ENCODE results near the gene TMOD4.

Gene TMOD4

GRCh38 chr1:151159373-151159772 lies 16.4 kb downstream of the TMOD4 start:
- TF ChIP-seq CTCF (IDR thresholded peaks at IDR 0.05; ENCODE audit: insufficient read depth, low read length, poor library complexity, severe bottlenecking), result no peak
- no peak for DNase-seq (ENCODE audit: extremely low read depth, insufficient read length)
- H3K4me3 ChIP-seq (replicated peaks; ENCODE audit: low read depth, low read length), result no peak overlapping the region
- H3K27me3 ChIP-seq (replicated peaks; ENCODE audit: control insufficient read depth, insufficient read depth, low read length), result no peaks in the 10 kb centered on the region
- peaks cover 2% of the 10 kb centered on the region; the same call in 1 of the 2 replicates for H3K36me3 ChIP-seq (ENCODE audit: control insufficient read depth, insufficient read depth, low read length)

GRCh38 chr1:151158751-151159251 lies 17.0 kb downstream of the TMOD4 start:
- DNase-seq (ENCODE audit: extremely low read depth, insufficient read length), result no peak
- no peaks in the 10 kb centered on the region for H3K27me3 ChIP-seq (replicated peaks; ENCODE audit: control insufficient read depth, insufficient read depth, low read length)
- TF ChIP-seq CTCF (IDR thresholded peaks at IDR 0.05; ENCODE audit: insufficient read depth, low read length, poor library complexity, severe bottlenecking), result no peak
- H3K4me3 ChIP-seq (replicated peaks; ENCODE audit: low read depth, low read length), result no peak overlapping the region
- peaks cover 2% of the 10 kb centered on the region; the same call in 1 of the 2 replicates for H3K36me3 ChIP-seq (ENCODE audit: control insufficient read depth, insufficient read depth, low read length)

GRCh38 chr1:151158326-151158725 lies 17.5 kb downstream of the TMOD4 start:
- Histone ChIP-seq H3K36me3 (ENCODE audit: control insufficient read depth, insufficient read depth, low read length) (peaks cover 2% of the 10 kb centered on the region; the same call in 1 of the 2 replicates), H3K27me3 (replicated peaks; ENCODE audit: control insufficient read depth, insufficient read depth, low read length) (no peaks in the 10 kb centered on the region), H3K4me3 (replicated peaks; ENCODE audit: low read depth, low read length) (no peak overlapping the region)
- TF ChIP-seq CTCF (IDR thresholded peaks at IDR 0.05; ENCODE audit: insufficient read depth, low read length, poor library complexity, severe bottlenecking), result no peak
- DNase-seq (ENCODE audit: extremely low read depth, insufficient read length), result no peak

- peak overlapping the region; percentile 82 for H3K4me3 ChIP-seq (replicated peaks; ENCODE audit: low read depth, low read length)
- DNase-seq (ENCODE audit: extremely low read depth, insufficient read length), result peak; percentile 52
- H3K36me3 ChIP-seq (ENCODE audit: control insufficient read depth, insufficient read depth, low read length), result peaks cover 2% of the 10 kb centered on the region; the same call in 1 of the 2 replicates
- TF ChIP-seq CTCF (IDR thresholded peaks at IDR 0.05; ENCODE audit: insufficient read depth, low read length, poor library complexity, severe bottlenecking), result no peak
- H3K27me3 ChIP-seq (replicated peaks; ENCODE audit: control insufficient read depth, insufficient read depth, low read length), result no peaks in the 10 kb centered on the region
These were observed 18.7 kb downstream of the TMOD4 start for GRCh38 chr1:151157067-151157531.

GRCh38 chr1:151156515-151156819 lies 19.3 kb downstream of the TMOD4 start, which contains the start of gene TNFAIP8L2:
Gene TNFAIP8L2, plus strand, starts transcription at chr1:151156649. Its CDS starts 2,049 bp downstream, at chr1:151158698.
- no peak for TF ChIP-seq CTCF (IDR thresholded peaks at IDR 0.05; ENCODE audit: insufficient read depth, low read length, poor library complexity, severe bottlenecking)
- peaks cover 2% of the 10 kb centered on the region; the same call in 1 of the 2 replicates for H3K36me3 ChIP-seq (ENCODE audit: control insufficient read depth, insufficient read depth, low read length)
- peak; percentile 56 for DNase-seq (ENCODE audit: extremely low read depth, insufficient read length)

GRCh38 chr1:151147665-151148064 lies 28.1 kb downstream of the TMOD4 start:
- no peak for DNase-seq (ENCODE audit: extremely low read depth, insufficient read length)
- H3K27me3 ChIP-seq (replicated peaks; ENCODE audit: control insufficient read depth, insufficient read depth, low read length), result peaks cover 2% of the 10 kb centered on the region
- H3K4me3 ChIP-seq (replicated peaks; ENCODE audit: low read depth, low read length), result no peak overlapping the region
- H3K36me3 ChIP-seq (ENCODE audit: control insufficient read depth, insufficient read depth, low read length), result no peaks in the 10 kb centered on the region
- no peak for TF ChIP-seq CTCF (IDR thresholded peaks at IDR 0.05; ENCODE audit: insufficient read depth, low read length, poor library complexity, severe bottlenecking)

More at GRCh38 chr1:151156515-151156819, 19.3 kb downstream of the TMOD4 start, which contains the start of gene TNFAIP8L2:
- Histone ChIP-seq H3K27me3 (replicated peaks; ENCODE audit: control insufficient read depth, insufficient read depth, low read length) (no peaks in the 10 kb centered on the region), H3K4me3 (replicated peaks; ENCODE audit: low read depth, low read length) (peak within 1 kb of the TSS; percentile 82)
